Measurements from ENCODE around the gene IGFBP4.

The IGFBP4 gene

GRCh38 chr17:40470932-40471828 lies 27.9 kb downstream of the IGFBP4 start:
- no peak for DNase-seq (ENCODE audit: low read depth in 2 of 2, low spot score in 1 of 2)

- DNase-seq (ENCODE audit: low read depth in 2 of 2, low spot score in 1 of 2) = no peak
These were observed 28.8 kb downstream of the IGFBP4 start for GRCh38 chr17:40471846-40472732.

- DNase-seq (ENCODE audit: low read depth in 2 of 2, low spot score in 1 of 2) = no peak
These were observed 29.6 kb downstream of the IGFBP4 start for GRCh38 chr17:40472733-40473452.

- DNase-seq (ENCODE audit: low read depth in 2 of 2, low spot score in 1 of 2) = no peak
These were observed 30.5 kb downstream of the IGFBP4 start for GRCh38 chr17:40473573-40474365.

GRCh38 chr17:40474419-40475002 lies 31.3 kb downstream of the IGFBP4 start:
- no peak for DNase-seq (ENCODE audit: low read depth in 2 of 2, low spot score in 1 of 2)

GRCh38 chr17:40475234-40475908 lies 32.1 kb downstream of the IGFBP4 start:
- DNase-seq (ENCODE audit: low read depth in 2 of 2, low spot score in 1 of 2) = no peak

- DNase-seq (ENCODE audit: low read depth in 2 of 2, low spot score in 1 of 2) = no peak
These were observed 34.5 kb downstream of the IGFBP4 start for GRCh38 chr17:40477796-40478195.

- no peak for DNase-seq (ENCODE audit: low read depth in 2 of 2, low spot score in 1 of 2)
These were observed 35.2 kb downstream of the IGFBP4 start for GRCh38 chr17:40478486-40478885.

- DNase-seq (ENCODE audit: low read depth in 2 of 2, low spot score in 1 of 2) = no peak
These were observed 36.7 kb downstream of the IGFBP4 start for GRCh38 chr17:40479754-40480480.

GRCh38 chr17:40480501-40481003 lies 37.3 kb downstream of the IGFBP4 start:
- peak; percentile 55 to 66 for DNase-seq (ENCODE audit: low read depth in 2 of 2, low spot score in 1 of 2)

GRCh38 chr17:40481106-40481505 lies 37.9 kb downstream of the IGFBP4 start:
- DNase-seq (ENCODE audit: low read depth in 2 of 2, low spot score in 1 of 2) = no peak

- no peak for DNase-seq (ENCODE audit: low read depth in 2 of 2, low spot score in 1 of 2)
These were observed 39.5 kb downstream of the IGFBP4 start for GRCh38 chr17:40482722-40483121.

- DNase-seq (ENCODE audit: low read depth in 2 of 2, low spot score in 1 of 2) = no peak
These were observed 40.4 kb downstream of the IGFBP4 start for GRCh38 chr17:40483679-40484078.

GRCh38 chr17:40484285-40484972 lies 41.2 kb downstream of the IGFBP4 start:
- DNase-seq (ENCODE audit: low read depth in 2 of 2, low spot score in 1 of 2) = no peak

- DNase-seq (ENCODE audit: low read depth in 2 of 2, low spot score in 1 of 2) = no peak
These were observed 41.8 kb downstream of the IGFBP4 start for GRCh38 chr17:40484973-40485530.

- no peak for DNase-seq (ENCODE audit: low read depth in 2 of 2, low spot score in 1 of 2)
These were observed 42.7 kb downstream of the IGFBP4 start for GRCh38 chr17:40485851-40486521.
